ENCODE results near the gene MYOCOS. TPM values are rescaled to one million over a fixed set of nuclear protein-coding genes. Genes with fewer than 3 reads are reported as not detected.
"Not testable (repeated sequence)": the region's sequence is repeated elsewhere in the genome, so short reads cannot be mapped to it uniquely, and the experiment has no call there.

Gene MYOCOS
- total RNA-seq, 4 donors from 2014 or later = not detected

GRCh38 chr1:171613282-171613681, 8.8 kb upstream of the MYOCOS start:
- WGBS, 2 donors (ENCODE audit: low coverage in 1 of 2) = 93% methylated on average over 1 of the region's 1 CpG; no CpG with 5 or more reads in 1 of the 2 donors
- in situ Hi-C loops (cut with MboI; ENCODE audit: low pct_ligation_motif_present in 1 of 4, low pct_unique_long_range_greater_than_20kb in 1 of 4, low sequenced_read_pairs in 3 of 4) = no loop called here
- H3K9me3 ChIP-seq = no peaks in the 10 kb centered on the region
- no peaks in the 10 kb centered on the region for H3K4me1 ChIP-seq
- H3K36me3 ChIP-seq = no peaks in the 10 kb centered on the region
- intact Hi-C loops (cut with DNase I; ENCODE audit: low total_unique reads) = no loop called here
- DNase-seq = no peak
- no peak overlapping the region for H3K27ac ChIP-seq
- TF ChIP-seq POLR2A (IDR thresholded peaks at IDR 0.05) (no peak), EP300 (IDR thresholded peaks at IDR 0.05; ENCODE audit: low read depth) (no peak), CTCF (IDR thresholded peaks at IDR 0.05) (no peak), POLR2AphosphoS5 (IDR thresholded peaks at IDR 0.05) (no peak)
- no peaks in the 10 kb centered on the region for H3K27me3 ChIP-seq
- H3K4me3 ChIP-seq = no peak overlapping the region

DNA sequence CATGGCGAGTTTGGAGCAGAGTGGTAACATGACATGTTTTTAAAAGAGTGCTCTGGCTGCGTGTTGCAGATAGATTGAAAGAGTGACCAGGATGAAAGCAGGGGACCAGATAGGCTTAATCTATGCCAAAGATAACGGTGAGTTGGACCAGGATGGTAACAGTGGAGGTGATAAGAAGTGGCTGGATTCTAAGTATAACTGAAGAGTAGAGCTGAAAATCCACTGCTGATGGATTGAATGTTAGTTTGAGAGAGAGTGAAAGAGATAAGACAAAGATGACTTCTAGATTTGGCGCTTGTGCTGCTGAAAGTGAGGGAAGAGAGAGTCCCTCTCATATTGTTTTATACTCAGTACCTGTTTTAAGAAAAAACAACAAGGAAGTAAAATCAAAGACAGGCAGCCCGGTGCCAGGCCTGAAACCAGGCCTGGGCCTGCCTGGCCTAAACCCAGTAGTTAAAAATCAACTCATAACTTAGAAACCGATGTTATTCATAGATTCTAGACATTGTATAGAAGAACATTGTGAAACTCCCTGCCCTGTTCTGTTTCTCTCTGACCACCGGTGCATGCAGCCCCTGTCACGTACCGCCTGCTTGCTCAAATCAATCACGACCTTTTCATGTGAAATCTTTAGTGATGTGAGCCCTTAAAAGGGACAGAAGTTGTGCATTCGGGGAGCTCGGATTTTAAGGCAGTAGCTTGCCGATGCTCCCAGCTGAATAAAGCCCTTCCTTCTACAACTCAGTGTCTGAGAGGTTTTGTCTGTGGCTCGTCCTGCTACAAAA, 6.7 kb upstream of the MYOCOS start:
- WGBS, 2 donors (ENCODE audit: low coverage in 1 of 2) = 74 to 78% methylated on average over 8 to 14 of the region's 14 CpGs
- DNase-seq; in situ Hi-C loops (cut with MboI; ENCODE audit: low pct_ligation_motif_present in 1 of 4, low pct_unique_long_range_greater_than_20kb in 1 of 4, low sequenced_read_pairs in 3 of 4): not testable (repeated sequence)

GRCh38 chr1:171616586-171616985, 5.5 kb upstream of the MYOCOS start:
- H3K36me3 ChIP-seq = no peaks in the 10 kb centered on the region
- intact Hi-C loops (cut with DNase I; ENCODE audit: low total_unique reads) (no loop called here), in situ Hi-C loops (cut with MboI; ENCODE audit: low pct_ligation_motif_present in 1 of 4, low pct_unique_long_range_greater_than_20kb in 1 of 4, low sequenced_read_pairs in 3 of 4) (no loop called here)
- H3K9me3 ChIP-seq = no peaks in the 10 kb centered on the region
- no peaks in the 10 kb centered on the region for H3K27me3 ChIP-seq
- H3K27ac ChIP-seq = no peak overlapping the region
- TF ChIP-seq POLR2AphosphoS5 (IDR thresholded peaks at IDR 0.05) (no peak), EP300 (IDR thresholded peaks at IDR 0.05; ENCODE audit: low read depth) (no peak), CTCF (IDR thresholded peaks at IDR 0.05) (no peak)
- H3K4me3 ChIP-seq = no peak overlapping the region
- 83% methylated on average over 2 of the region's 2 CpGs; no CpG with 5 or more reads in 1 of the 2 donors for whole genome bisulfite sequencing, 2 donors (ENCODE audit: low coverage in 1 of 2)
- DNase-seq = no peak
- H3K4me1 ChIP-seq = no peaks in the 10 kb centered on the region

More for the DNA sequence above, 6.7 kb upstream of the MYOCOS start:
- H3K27ac ChIP-seq; H3K4me3 ChIP-seq; H3K27me3 ChIP-seq; H3K9me3 ChIP-seq; H3K36me3 ChIP-seq; H3K4me1 ChIP-seq; intact Hi-C loops (cut with DNase I; ENCODE audit: low total_unique reads): not testable (repeated sequence)

- H3K27ac ChIP-seq = no peak overlapping the region
- 76 to 100% methylated on average over 1 to 9 of the region's 9 CpGs for WGBS, 2 donors (ENCODE audit: low coverage in 1 of 2)
- H3K27me3 ChIP-seq = no peaks in the 10 kb centered on the region
- no peaks in the 10 kb centered on the region for H3K36me3 ChIP-seq
- no peaks in the 10 kb centered on the region for H3K4me1 ChIP-seq
- in situ Hi-C loops (cut with MboI; ENCODE audit: low pct_ligation_motif_present in 1 of 4, low pct_unique_long_range_greater_than_20kb in 1 of 4, low sequenced_read_pairs in 3 of 4) (no loop called here), intact Hi-C loops (cut with DNase I; ENCODE audit: low total_unique reads) (no loop called here)
- no peaks in the 10 kb centered on the region for H3K9me3 ChIP-seq
- TF ChIP-seq EP300 (IDR thresholded peaks at IDR 0.05; ENCODE audit: low read depth) (no peak), CTCF (IDR thresholded peaks at IDR 0.05) (no peak), POLR2A (IDR thresholded peaks at IDR 0.05) (no peak), POLR2AphosphoS5 (IDR thresholded peaks at IDR 0.05) (no peak)
- DNase-seq = no peak
- H3K4me3 ChIP-seq = no peak overlapping the region
Observed at GRCh38 chr1:171623651-171624331, 1.7 kb downstream of the MYOCOS start.
